COLO668 (cell line): ENCODE results near the gene GNAS-AS1.

Experiments
- DNase-seq: peaks from one replicate; lab custom pipeline; 2025; ENCODE audit not compliant: unreplicated experiment; lab: John Stamatoyannopoulos, UW

The GNAS-AS1 gene

DNA sequence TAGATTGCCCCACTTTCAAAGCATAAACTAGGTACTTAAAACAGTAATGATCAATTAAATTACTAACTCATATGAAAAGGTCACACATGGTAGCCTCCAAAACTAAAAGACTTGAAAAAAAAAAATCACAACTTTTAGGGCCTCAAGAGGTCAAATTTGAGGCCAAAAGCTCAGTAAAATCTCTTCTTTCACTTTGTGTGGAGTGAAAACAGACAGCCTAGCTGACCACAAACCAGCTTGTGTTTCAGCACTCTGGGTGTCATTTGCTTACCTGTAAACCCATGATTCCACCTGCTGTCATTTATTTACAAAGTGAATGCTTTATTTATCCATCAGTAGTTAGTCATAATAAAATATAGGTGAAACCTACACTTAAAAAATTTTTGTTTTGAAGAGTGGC is 35.8 kb upstream of the GNAS-AS1 start:
- DNase-seq: no peak

DNA sequence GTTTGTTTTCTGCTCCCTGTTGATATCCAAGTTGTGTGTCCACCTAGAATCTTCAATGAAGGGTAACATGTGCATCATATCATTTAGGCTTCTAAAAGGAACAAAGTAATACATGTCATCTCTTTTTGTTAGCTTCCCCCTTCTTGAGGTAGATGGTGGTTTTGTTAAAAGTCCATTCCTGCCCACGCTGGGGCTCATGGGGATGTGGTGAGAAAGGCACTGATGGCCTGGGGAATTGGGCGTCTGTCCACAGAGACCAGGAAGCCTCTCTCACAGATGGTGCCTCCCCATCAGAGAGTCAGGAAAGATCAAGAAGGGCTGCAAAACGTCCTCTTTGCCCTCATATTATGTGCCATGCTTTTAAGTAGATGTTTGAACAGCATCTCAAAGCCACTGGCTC is 34.3 kb upstream of the GNAS-AS1 start:
- no peak for DNase-seq

DNA sequence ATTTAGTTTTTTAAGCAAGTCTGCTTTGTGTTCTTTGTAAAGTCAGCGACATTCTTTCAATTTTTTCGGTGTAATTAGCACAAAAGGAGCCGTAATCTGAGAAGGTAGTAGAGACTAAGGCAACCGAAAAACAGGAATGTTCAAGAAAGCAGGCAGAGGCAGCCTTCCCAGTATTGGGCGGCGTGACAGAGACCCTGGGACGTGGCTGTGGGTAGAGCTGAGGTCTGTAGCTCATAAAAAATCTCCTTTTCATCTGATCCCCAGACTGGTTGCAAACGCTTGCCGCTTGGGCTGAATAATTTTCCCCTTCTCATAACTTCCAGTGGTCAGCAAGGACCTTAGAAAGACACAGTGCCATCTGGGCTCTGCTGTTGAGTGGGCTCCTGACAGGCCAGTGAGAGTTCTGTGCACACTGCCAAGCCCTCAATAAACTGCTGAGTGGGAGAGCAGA is 32.6 kb upstream of the GNAS-AS1 start:
- DNase-seq: no peak

DNA sequence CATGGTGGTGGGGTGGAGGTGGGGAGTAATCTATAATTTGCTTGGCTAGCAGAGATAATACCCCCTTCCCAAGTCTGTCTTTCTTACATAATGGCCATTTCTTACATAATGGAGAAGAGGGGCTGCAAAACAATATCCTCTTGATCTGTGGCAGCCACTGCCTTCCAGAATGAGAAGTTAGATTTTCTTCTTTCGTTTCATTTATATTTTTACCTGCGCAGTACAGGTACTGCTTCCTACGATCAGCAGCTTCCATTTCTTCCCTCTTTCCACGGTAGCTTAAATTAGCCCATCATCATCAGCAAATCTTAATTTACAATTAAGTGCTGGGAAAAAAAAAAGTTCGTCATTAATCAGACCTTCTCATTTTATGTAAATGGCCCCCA is 32.0 kb upstream of the GNAS-AS1 start:
- no peak for DNase-seq

DNA sequence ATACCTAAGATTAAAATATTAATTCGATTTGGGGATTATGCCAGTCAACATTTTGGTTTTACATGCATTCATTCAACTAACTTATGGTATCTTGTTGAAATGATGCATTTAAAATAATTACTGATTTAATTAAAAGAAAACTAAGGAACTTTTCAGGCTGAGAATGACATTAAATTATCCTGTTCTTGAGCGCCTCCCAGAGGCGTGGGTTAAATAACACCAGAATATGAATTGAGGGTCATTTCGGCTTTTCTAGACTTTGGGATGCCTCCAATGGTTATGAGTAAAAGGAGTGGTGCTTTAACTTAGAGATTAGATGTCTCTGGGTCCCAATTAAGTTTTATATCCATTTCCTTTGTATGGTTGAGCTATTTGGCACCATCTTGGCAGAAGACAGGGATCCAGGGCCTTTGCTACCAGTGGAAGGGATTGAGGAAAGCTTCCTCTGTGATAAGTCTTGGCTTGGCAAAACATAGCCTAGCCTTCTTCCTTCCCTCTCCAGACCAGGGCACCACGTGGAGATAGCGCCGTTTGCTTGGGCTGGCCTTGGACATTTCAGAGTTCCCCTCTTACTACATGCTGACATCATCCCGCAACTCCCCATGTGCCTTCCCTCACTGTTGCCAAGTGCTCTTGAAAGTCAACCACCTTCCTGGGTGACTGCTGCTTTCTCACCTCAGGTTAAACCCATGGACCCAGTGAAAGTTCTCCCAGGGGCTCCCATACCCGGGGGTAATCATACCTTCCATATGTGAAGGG is 30.5 kb upstream of the GNAS-AS1 start:
- DNase-seq: no peak

DNA sequence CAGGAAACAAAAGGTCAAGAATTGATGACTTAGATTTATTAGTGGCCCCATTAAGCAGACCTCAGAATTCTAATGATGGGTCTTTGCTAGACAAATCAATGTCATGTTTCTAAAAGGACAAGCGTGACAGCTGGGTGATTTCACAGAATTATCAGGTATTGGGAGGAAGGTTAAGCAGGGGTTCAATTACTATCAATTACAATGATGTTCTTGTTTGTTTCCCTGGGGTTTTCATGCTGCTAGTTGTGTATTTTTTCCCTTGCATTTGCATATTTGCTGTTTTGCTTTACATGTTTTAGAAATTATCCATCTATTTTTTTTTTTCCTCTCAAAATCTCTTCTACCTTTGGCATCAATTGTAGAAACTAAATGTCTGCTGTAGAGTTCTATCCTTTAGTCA is 29.7 kb upstream of the GNAS-AS1 start:
- DNase-seq: no peak

DNA sequence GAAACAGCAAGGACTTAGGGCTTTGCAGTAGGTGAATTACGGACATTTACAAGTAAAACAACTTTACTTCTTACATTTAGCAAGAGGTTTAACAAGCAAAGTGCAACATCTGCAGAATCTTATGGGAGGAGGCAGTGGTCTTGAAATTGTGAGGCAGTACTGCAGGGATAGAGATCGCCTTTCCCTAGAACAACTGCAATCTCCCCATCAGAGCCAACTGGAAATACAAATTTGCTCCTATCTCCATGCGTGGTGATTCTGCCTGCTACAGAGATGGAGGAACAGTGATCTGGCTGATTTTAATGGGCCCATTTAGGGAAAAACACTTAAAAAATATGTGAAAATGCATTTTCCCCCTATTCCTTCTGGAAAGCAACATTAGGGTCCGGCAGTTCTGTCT is 27.7 kb upstream of the GNAS-AS1 start:
- no peak for DNase-seq

DNA sequence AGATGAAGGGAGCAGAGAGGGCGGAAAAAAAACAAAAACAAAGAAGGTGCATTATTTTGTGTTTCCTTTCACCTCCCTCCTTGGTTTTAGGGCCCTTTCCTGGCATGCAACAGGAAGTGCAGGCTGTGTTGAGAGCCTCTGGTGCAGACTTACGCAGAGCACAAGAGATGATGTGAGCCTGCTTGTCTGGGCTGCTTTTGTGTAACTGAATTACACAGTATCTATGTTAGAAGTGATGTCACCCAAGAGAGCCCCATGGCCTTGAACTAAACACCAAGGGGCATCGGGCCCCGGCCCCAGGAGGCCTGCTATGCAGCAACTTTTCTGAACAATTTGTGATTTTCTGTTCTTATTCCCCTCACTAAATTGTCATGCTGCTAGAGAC is 27.3 kb upstream of the GNAS-AS1 start:
- DNase-seq: no peak

DNA sequence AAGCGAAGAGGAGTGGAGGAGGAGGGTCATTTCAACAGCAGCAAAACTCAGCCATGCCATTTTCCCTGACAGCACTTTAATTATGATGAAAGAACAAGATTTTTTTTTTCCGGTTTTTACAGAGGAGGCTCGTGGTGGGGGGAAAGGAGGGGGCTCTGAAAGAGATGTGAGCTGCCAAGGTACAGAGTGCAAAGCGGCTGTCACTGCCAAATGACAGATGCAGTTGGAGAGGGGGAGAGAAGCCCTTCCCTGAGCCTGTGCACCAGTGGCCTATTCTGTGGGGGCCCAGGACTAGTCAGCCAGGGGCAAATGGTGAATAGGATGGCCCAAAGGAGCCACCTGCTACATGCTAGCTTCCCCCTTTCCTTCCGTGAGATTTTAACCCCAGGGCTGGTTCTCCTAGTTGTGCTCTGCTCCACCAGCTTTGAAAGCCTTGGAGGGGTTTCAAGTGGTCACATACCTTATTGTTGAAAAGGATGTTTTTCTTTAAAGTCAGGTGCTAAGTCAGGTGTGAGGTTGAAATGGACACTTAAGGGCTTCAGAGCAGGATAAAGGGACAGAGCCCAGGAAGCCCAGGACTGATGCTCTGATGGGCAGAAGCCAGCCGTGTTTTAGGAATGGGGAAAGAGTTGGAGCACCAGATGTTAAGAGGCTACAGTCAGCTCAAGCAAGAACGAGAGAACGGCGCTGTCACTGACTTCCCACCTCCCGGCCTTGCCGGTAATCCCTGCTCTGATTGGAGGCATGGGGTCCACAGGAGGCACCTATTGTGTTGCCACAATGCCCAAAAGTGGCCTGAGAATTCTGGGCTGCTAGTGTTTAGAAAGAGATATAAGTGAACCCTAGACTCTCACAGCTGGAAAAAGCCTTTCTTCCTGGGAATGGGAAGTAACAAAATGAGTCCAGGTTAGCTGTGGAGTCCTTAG is 26.6 kb upstream of the GNAS-AS1 start:
- no peak for DNase-seq

DNA sequence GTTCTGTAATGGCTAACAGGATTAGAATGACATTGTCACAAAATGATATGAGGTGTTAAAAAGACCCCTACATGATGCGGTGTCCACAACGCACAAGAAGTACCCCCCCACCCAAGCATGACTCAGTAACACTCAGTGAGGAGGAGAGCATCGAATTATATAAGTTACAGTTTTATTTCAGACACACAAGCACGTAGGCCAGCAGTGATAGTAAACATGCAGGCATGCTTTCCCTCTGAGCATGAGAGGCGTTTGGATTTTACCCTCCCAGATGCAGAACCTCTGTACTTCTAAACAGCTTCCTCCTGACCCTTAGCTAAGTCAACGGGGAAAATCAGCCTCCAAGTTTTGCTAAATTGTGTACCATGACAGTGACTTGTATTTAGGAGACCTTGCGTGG is 25.7 kb upstream of the GNAS-AS1 start:
- no peak for DNase-seq

DNA sequence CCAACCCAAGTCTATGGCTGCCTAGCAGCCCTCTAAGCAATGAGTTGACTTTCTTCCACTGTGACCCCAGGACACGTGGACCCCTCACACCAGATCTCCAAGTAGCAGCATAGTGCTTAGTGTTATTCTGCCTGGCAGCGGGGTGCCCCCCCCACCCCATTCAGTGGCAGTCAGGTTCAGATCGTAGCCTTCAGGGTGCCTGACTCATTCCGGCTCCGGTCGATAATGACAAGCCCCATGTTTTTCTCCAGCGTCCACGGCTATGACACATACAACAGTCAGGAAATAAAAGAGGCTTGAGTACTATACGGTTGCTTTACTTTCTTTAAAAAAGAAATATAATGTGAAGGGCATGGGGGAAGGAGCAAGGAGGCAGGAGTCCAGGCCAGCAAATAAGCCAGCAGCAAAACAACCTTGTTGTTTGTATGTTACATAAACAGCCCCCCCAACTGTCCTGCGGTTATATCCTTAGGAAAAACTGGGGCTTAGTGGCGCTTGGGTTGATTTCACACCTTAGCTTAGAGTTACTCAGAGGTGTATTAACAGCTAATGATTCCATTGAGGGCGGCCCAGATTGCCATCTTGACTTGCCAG is 24.9 kb upstream of the GNAS-AS1 start:
- DNase-seq: no peak

DNA sequence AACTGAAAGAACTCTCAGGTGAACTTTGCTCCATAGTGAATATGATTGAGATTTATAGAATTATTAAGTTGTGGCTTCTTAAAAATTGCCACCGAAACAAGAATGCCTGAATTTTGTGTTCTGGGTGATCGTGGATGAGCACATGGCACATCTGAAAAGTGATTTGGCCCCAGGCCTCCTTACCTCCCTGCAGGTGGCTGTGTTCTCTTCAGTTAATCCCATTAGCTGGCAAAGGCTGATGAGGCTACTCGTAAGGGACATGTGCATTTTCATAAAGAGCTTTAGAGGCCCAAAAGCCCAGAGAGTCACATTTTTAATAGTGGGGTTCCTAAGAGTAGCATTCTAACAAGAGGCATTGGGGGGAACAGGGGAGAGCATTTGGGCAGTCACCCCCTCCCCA is 24.4 kb upstream of the GNAS-AS1 start:
- DNase-seq: no peak

DNA sequence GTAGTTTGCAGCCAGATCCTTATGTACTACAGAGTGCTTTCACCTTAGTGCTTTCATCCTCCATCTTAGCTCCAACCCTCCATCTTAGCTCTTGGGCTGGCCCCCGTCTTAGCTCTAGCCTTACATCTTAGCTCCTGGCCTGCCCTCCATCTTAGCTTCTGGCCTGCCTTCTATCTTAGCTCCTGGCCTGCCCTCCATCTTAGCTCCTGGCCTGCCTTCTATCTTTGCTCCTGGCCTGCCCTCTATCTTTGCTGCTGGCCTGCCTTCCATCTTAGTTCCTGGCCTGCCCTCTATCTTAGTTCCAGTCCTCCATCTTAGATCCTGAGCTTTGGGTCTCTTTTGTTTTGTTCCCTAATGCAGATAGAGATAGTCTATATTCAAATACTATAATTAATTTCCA is 23.8 kb upstream of the GNAS-AS1 start:
- DNase-seq: no peak

DNA sequence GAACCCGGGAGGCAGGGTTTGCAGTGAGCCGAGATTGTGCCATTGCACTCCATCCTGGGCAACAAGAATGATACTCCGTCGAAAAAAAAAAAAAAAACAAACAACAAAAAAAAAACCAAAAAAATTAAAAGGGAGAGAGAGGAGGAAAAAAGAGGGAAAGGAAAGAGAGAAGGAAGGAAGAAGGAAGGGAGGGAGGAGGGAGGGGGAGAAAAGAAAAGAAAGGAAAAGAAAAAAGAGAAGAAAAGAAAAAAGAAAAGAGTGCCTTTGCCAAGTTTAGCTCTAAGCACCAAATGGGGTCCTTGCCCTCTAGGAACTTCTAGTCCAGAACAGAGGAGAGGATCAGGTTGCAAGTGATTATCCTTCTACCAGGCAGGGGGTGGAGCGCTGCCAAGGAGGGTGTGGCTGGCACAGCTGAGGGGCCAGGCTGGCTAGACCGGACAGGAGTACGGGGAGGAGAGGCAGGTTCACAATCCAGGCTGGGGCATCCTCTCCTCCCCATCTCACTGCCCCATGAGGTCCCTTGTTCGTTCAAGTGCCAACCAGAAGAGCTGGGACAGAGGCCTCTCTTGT is 20.9 kb upstream of the GNAS-AS1 start:
- peak; percentile 15 for DNase-seq

DNA sequence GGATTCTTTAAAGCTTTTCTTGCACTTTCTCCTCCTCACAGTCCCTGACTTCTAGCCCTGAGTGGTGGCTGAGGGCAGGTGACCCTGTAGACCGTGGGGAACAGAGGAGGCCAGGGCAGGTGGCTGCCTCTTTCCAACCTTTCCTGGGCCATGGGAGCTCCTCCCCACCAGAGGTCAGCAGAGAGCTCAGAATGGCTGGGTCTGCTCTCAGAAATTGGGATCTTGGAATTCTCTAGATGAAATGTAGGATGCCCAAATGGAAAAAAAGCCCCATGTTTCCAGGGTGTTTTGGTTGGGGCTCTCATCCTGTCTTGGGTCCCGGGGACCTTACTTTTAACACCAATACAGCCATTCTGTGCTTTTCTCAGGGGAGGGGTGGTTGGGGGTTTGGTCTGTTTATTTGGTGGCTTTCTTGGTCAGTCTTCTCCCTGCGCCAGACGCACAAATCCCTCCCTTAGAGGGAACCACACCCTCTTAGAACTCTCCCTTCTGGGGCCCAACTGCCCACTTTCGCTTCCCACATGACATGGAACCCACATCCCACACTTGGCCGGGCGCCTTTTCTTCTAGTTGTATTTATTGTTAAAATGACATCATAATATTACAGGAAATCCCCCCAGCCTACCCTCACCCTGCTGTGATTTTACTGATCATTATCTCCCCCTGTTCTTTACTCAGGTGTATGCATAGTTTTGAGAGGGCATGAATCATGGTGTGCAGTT is 19.8 kb upstream of the GNAS-AS1 start:
- DNase-seq: peak; percentile 59

DNA sequence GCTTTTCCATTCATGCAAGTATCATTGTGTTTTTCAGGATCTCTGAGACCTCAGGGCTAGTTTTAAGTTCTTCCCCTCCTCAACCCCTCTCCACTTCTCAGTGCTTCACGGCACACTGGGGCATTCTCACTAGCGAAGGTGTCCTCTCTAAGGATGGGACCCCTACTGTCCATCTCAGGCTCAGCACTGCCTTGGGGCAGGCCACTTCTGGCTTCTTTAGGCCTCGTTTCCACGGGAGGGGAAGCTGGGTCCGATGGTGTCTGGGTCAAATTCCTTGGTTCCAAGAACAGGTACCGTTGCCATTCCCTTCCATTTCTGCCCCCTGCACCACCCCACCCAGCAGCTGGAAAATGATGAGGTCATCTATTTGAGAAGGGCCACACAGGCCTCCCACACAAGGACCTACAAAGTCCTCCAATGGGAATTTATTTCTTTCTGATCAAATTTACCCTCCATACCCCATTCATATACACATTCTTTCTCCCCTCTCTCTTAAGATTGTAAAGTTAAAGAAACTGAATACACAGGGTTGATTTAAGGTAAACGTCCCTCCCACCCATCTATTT is 19.0 kb upstream of the GNAS-AS1 start:
- DNase-seq: no peak

DNA sequence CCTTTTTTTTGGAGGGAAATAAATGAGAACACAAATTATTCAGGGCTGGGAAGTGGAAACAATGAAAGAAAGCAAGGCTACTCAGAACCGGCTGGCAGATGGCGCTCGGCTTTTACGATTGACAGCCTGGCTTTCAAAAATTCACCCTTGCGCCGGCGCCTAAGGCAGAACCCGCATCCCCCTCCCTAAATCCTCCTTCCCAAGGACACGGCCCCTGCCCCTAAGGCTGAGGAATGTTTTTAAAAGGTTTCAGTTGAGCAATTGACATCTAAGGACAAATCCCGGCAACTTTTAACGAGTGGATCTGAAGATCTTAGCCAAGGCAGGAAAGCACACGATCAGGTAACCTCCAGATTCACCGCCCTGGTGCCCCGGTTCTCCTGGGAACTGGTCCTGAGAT is 18.1 kb upstream of the GNAS-AS1 start:
- peak; percentile 12 for DNase-seq

DNA sequence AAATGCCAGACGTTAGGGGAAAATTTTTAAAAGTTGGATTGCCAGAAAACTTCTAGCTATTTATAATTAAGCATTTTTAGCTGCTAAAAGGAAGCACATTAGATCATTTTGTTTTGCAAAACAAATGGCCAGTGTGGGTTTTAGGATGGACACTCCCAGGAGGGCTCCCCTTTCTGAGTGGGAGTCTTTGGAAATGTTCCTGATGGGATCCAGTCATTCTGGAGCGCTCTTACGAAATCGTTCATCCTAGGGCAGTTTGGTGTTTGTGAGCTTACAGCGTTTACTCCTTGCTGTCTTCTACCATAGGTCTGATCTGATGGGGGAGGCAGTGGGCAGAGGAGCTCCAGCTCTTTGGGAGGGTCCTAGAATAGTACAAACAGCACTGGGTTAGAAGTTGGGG is 16.5 kb upstream of the GNAS-AS1 start:
- no peak for DNase-seq

DNA sequence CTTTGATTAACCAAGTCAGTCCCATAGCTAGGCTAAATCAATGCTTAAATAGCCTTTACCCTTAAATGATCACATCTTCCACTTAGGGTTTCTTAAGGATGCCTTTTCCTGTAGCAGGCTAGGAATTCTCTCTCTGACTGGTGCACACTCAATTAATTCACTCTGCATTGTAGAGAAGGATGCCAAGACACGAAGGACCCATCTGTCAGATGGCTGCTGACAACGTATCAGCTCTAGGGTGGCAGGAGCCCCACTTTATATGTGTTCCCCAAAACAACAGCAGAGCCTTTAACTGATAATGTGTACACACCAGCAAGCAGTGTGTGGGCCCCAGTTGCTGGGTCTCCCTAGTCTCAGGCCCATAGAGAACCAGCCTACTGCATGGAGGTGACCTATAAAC is 15.1 kb upstream of the GNAS-AS1 start:
- DNase-seq: no peak

DNA sequence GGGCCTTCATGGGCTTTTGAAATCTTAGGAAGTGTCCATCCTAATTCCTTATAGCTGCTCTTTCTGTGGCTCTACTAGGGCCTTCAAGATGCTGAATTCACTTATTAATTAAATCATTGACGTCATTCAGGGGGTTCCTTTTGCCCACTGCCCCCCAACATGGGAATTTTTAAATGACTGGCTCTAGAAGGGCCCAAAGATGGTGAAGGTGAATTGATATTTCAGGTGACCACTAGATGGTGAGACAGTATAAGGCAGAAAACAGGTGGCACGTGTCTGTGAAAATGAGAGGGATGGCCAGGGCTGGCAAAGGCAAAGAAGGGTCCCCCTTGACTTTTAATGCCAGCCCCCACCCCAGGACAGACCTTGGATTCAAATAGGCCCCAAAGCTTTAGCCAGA is 13.6 kb upstream of the GNAS-AS1 start:
- no peak for DNase-seq
